ENCODE results near the gene SLC35F3.

SLC35F3 gene

GRCh38 chr1:233972951-233973635, 68.6 kb downstream of the SLC35F3 start:
- H3K9me3 ChIP-seq (ENCODE audit: control insufficient read depth in 1 of 2, low read length in 2 of 2): no peaks in the 10 kb centered on the region
- H3K36me3 ChIP-seq (ENCODE audit: control insufficient read depth in 1 of 2, insufficient read depth in 2 of 2, low read length in 2 of 2): no peaks in the 10 kb centered on the region
- no peaks in the 10 kb centered on the region for H3K27me3 ChIP-seq (ENCODE audit: low read depth, low read length)
- H3K27ac ChIP-seq (ENCODE audit: low read length): no peak overlapping the region
- H3K4me1 ChIP-seq (ENCODE audit: control insufficient read depth in 1 of 2, insufficient read depth in 2 of 2, low read length in 2 of 2): no peaks in the 10 kb centered on the region
- no peak overlapping the region for H3K4me3 ChIP-seq (ENCODE audit: low read depth in 1 of 2, low read length in 2 of 2)

- H3K9me3 ChIP-seq (ENCODE audit: control insufficient read depth in 1 of 2, low read length in 2 of 2): no peaks in the 10 kb centered on the region
- H3K27me3 ChIP-seq (ENCODE audit: low read depth, low read length): no peaks in the 10 kb centered on the region
- no peaks in the 10 kb centered on the region for H3K36me3 ChIP-seq (ENCODE audit: control insufficient read depth in 1 of 2, insufficient read depth in 2 of 2, low read length in 2 of 2)
- no peak overlapping the region for H3K4me3 ChIP-seq (ENCODE audit: low read depth in 1 of 2, low read length in 2 of 2)
- H3K27ac ChIP-seq (ENCODE audit: low read length): no peak overlapping the region
- H3K4me1 ChIP-seq (ENCODE audit: control insufficient read depth in 1 of 2, insufficient read depth in 2 of 2, low read length in 2 of 2): no peaks in the 10 kb centered on the region
These were observed 71.0 kb downstream of the SLC35F3 start for GRCh38 chr1:233975486-233975885.

- no peak overlapping the region for H3K4me3 ChIP-seq (ENCODE audit: low read depth in 1 of 2, low read length in 2 of 2)
- no peaks in the 10 kb centered on the region for H3K27me3 ChIP-seq (ENCODE audit: low read depth, low read length)
- H3K4me1 ChIP-seq (ENCODE audit: control insufficient read depth in 1 of 2, insufficient read depth in 2 of 2, low read length in 2 of 2): no peaks in the 10 kb centered on the region
- H3K36me3 ChIP-seq (ENCODE audit: control insufficient read depth in 1 of 2, insufficient read depth in 2 of 2, low read length in 2 of 2): no peaks in the 10 kb centered on the region
- H3K27ac ChIP-seq (ENCODE audit: low read length): no peak overlapping the region
- no peaks in the 10 kb centered on the region for H3K9me3 ChIP-seq (ENCODE audit: control insufficient read depth in 1 of 2, low read length in 2 of 2)
These were observed 76.7 kb downstream of the SLC35F3 start for GRCh38 chr1:233981042-233981675.

- H3K36me3 ChIP-seq (ENCODE audit: control insufficient read depth in 1 of 2, insufficient read depth in 2 of 2, low read length in 2 of 2): no peaks in the 10 kb centered on the region
- H3K27ac ChIP-seq (ENCODE audit: low read length): no peak overlapping the region
- H3K9me3 ChIP-seq (ENCODE audit: control insufficient read depth in 1 of 2, low read length in 2 of 2): no peaks in the 10 kb centered on the region
- H3K4me3 ChIP-seq (ENCODE audit: low read depth in 1 of 2, low read length in 2 of 2): no peak overlapping the region
- no peaks in the 10 kb centered on the region for H3K4me1 ChIP-seq (ENCODE audit: control insufficient read depth in 1 of 2, insufficient read depth in 2 of 2, low read length in 2 of 2)
- H3K27me3 ChIP-seq (ENCODE audit: low read depth, low read length): no peaks in the 10 kb centered on the region
These were observed 78.5 kb downstream of the SLC35F3 start for GRCh38 chr1:233982827-233983518.

- no peak overlapping the region for H3K27ac ChIP-seq (ENCODE audit: low read length)
- H3K27me3 ChIP-seq (ENCODE audit: low read depth, low read length): no peaks in the 10 kb centered on the region
- H3K4me1 ChIP-seq (ENCODE audit: control insufficient read depth in 1 of 2, insufficient read depth in 2 of 2, low read length in 2 of 2): no peaks in the 10 kb centered on the region
- no peaks in the 10 kb centered on the region for H3K36me3 ChIP-seq (ENCODE audit: control insufficient read depth in 1 of 2, insufficient read depth in 2 of 2, low read length in 2 of 2)
- no peak overlapping the region for H3K4me3 ChIP-seq (ENCODE audit: low read depth in 1 of 2, low read length in 2 of 2)
- no peaks in the 10 kb centered on the region for H3K9me3 ChIP-seq (ENCODE audit: control insufficient read depth in 1 of 2, low read length in 2 of 2)
These were observed 79.3 kb downstream of the SLC35F3 start for GRCh38 chr1:233983811-233984210.

GRCh38 chr1:233988963-233989696, 84.7 kb downstream of the SLC35F3 start:
- Histone ChIP-seq H3K27ac (ENCODE audit: low read length) (no peak overlapping the region), H3K4me3 (ENCODE audit: low read depth in 1 of 2, low read length in 2 of 2) (no peak overlapping the region), H3K36me3 (ENCODE audit: control insufficient read depth in 1 of 2, insufficient read depth in 2 of 2, low read length in 2 of 2) (no peaks in the 10 kb centered on the region), H3K27me3 (ENCODE audit: low read depth, low read length) (no peaks in the 10 kb centered on the region), H3K9me3 (ENCODE audit: control insufficient read depth in 1 of 2, low read length in 2 of 2) (no peaks in the 10 kb centered on the region), H3K4me1 (ENCODE audit: control insufficient read depth in 1 of 2, insufficient read depth in 2 of 2, low read length in 2 of 2) (no peaks in the 10 kb centered on the region)

GRCh38 chr1:233990486-233990885, 86.0 kb downstream of the SLC35F3 start:
- no peaks in the 10 kb centered on the region for H3K9me3 ChIP-seq (ENCODE audit: control insufficient read depth in 1 of 2, low read length in 2 of 2)
- no peaks in the 10 kb centered on the region for H3K36me3 ChIP-seq (ENCODE audit: control insufficient read depth in 1 of 2, insufficient read depth in 2 of 2, low read length in 2 of 2)
- H3K4me1 ChIP-seq (ENCODE audit: control insufficient read depth in 1 of 2, insufficient read depth in 2 of 2, low read length in 2 of 2): no peaks in the 10 kb centered on the region
- H3K27ac ChIP-seq (ENCODE audit: low read length): no peak overlapping the region
- H3K27me3 ChIP-seq (ENCODE audit: low read depth, low read length): no peaks in the 10 kb centered on the region
- H3K4me3 ChIP-seq (ENCODE audit: low read depth in 1 of 2, low read length in 2 of 2): no peak overlapping the region

GRCh38 chr1:233993651-233994050, 89.2 kb downstream of the SLC35F3 start:
- no peaks in the 10 kb centered on the region for H3K36me3 ChIP-seq (ENCODE audit: control insufficient read depth in 1 of 2, insufficient read depth in 2 of 2, low read length in 2 of 2)
- H3K27me3 ChIP-seq (ENCODE audit: low read depth, low read length): no peaks in the 10 kb centered on the region
- H3K9me3 ChIP-seq (ENCODE audit: control insufficient read depth in 1 of 2, low read length in 2 of 2): no peaks in the 10 kb centered on the region
- no peak overlapping the region for H3K27ac ChIP-seq (ENCODE audit: low read length)
- no peaks in the 10 kb centered on the region for H3K4me1 ChIP-seq (ENCODE audit: control insufficient read depth in 1 of 2, insufficient read depth in 2 of 2, low read length in 2 of 2)
- no peak overlapping the region for H3K4me3 ChIP-seq (ENCODE audit: low read depth in 1 of 2, low read length in 2 of 2)

GRCh38 chr1:233994112-233994511, 89.6 kb downstream of the SLC35F3 start:
- Histone ChIP-seq H3K9me3 (ENCODE audit: control insufficient read depth in 1 of 2, low read length in 2 of 2) (no peaks in the 10 kb centered on the region), H3K27me3 (ENCODE audit: low read depth, low read length) (no peaks in the 10 kb centered on the region), H3K27ac (ENCODE audit: low read length) (no peak overlapping the region), H3K4me1 (ENCODE audit: control insufficient read depth in 1 of 2, insufficient read depth in 2 of 2, low read length in 2 of 2) (no peaks in the 10 kb centered on the region), H3K36me3 (ENCODE audit: control insufficient read depth in 1 of 2, insufficient read depth in 2 of 2, low read length in 2 of 2) (no peaks in the 10 kb centered on the region), H3K4me3 (ENCODE audit: low read depth in 1 of 2, low read length in 2 of 2) (no peak overlapping the region)

- no peaks in the 10 kb centered on the region for H3K9me3 ChIP-seq (ENCODE audit: control insufficient read depth in 1 of 2, low read length in 2 of 2)
- H3K27me3 ChIP-seq (ENCODE audit: low read depth, low read length): no peaks in the 10 kb centered on the region
- no peak overlapping the region for H3K4me3 ChIP-seq (ENCODE audit: low read depth in 1 of 2, low read length in 2 of 2)
- no peaks in the 10 kb centered on the region for H3K4me1 ChIP-seq (ENCODE audit: control insufficient read depth in 1 of 2, insufficient read depth in 2 of 2, low read length in 2 of 2)
- H3K36me3 ChIP-seq (ENCODE audit: control insufficient read depth in 1 of 2, insufficient read depth in 2 of 2, low read length in 2 of 2): no peaks in the 10 kb centered on the region
- H3K27ac ChIP-seq (ENCODE audit: low read length): no peak overlapping the region
These were observed 94.0 kb downstream of the SLC35F3 start for GRCh38 chr1:233998456-233998855.

GRCh38 chr1:233998891-233999290, 94.4 kb downstream of the SLC35F3 start:
- H3K4me1 ChIP-seq (ENCODE audit: control insufficient read depth in 1 of 2, insufficient read depth in 2 of 2, low read length in 2 of 2): no peaks in the 10 kb centered on the region
- H3K9me3 ChIP-seq (ENCODE audit: control insufficient read depth in 1 of 2, low read length in 2 of 2): no peaks in the 10 kb centered on the region
- H3K27me3 ChIP-seq (ENCODE audit: low read depth, low read length): no peaks in the 10 kb centered on the region
- no peak overlapping the region for H3K4me3 ChIP-seq (ENCODE audit: low read depth in 1 of 2, low read length in 2 of 2)
- no peaks in the 10 kb centered on the region for H3K36me3 ChIP-seq (ENCODE audit: control insufficient read depth in 1 of 2, insufficient read depth in 2 of 2, low read length in 2 of 2)
- H3K27ac ChIP-seq (ENCODE audit: low read length): no peak overlapping the region
